ENCODE results near the gene RNGTT.

GRCh38 chr6:88984152-88984551 is 20.7 kb upstream of the RNGTT start:
- no peak for TF ChIP-seq CTCF (conservative IDR thresholded peaks at IDR 0.05 in 1 of 2, IDR thresholded peaks at IDR 0.05 in 1 of 2; ENCODE audit: extremely low read depth in 1 of 2, insufficient read depth in 1 of 2, low read depth in 1 of 2, low read length in 2 of 2)
- TF ChIP-seq EZH2 (IDR thresholded peaks at IDR 0.05; ENCODE audit: borderline replicate concordance, low read length): no peak

Measured in mammary epithelial cell (primary cell).